ENCODE data around the gene SLC39A13. TPM values are rescaled to one million over a fixed set of nuclear protein-coding genes. Genes with fewer than 3 reads are reported as not detected.

SLC39A13 gene
- total RNA-seq, 2 experiments from 2014 or later: 17.7 to 18.0 TPM

- H3K4me3 Mint-ChIP-seq: no peak overlapping the region
- no peaks in the 10 kb centered on the region for H3K36me3 Mint-ChIP-seq
- H3K27me3 Mint-ChIP-seq: no peaks in the 10 kb centered on the region
- H3K4me1 Mint-ChIP-seq (ENCODE audit: low read depth): no peaks in the 10 kb centered on the region
- POLR2A ChIA-PET: no interaction called here
- intact Hi-C loops (cut with micrococcal nuclease): no loop called here
- DNase-seq: no peak
- H3K27ac Mint-ChIP-seq: no peak overlapping the region
- H3K9me3 Mint-ChIP-seq: no peaks in the 10 kb centered on the region
- CTCF ChIA-PET: no interaction called here
Measured at GRCh38 chr11:47437746-47438418, 29.5 kb downstream of the SLC39A13 start.

GRCh38 chr11:47438721-47439120, 30.3 kb downstream of the SLC39A13 start:
- ChIA-PET CTCF (no interaction called here), POLR2A (interaction anchor here (0.7 kb wide), 1 partner anchor 1250 kb away, joined by 4 read pairs; no protein-coding TSS in a partner anchor)
- Mint-ChIP-seq H3K36me3 (no peaks in the 10 kb centered on the region), H3K4me3 (no peak overlapping the region), H3K27ac (no peak overlapping the region), H3K9me3 (no peaks in the 10 kb centered on the region), H3K27me3 (no peaks in the 10 kb centered on the region), H3K4me1 (ENCODE audit: low read depth) (no peaks in the 10 kb centered on the region)
- DNase-seq: no peak
- intact Hi-C loops (cut with micrococcal nuclease): no loop called here

GRCh38 chr11:47440054-47440476, 31.7 kb downstream of the SLC39A13 start:
- H3K36me3 Mint-ChIP-seq: no peaks in the 10 kb centered on the region
- H3K27me3 Mint-ChIP-seq: no peaks in the 10 kb centered on the region
- intact Hi-C loops (cut with micrococcal nuclease): no loop called here
- ChIA-PET CTCF (interaction anchor here (1.2 kb wide), 1 partner anchor 66 kb away, joined by 6 read pairs; no protein-coding TSS in a partner anchor), POLR2A (no interaction called here)
- H3K9me3 Mint-ChIP-seq: no peaks in the 10 kb centered on the region
- no peak for DNase-seq
- H3K4me3 Mint-ChIP-seq: no peak overlapping the region
- no peaks in the 10 kb centered on the region for H3K4me1 Mint-ChIP-seq (ENCODE audit: low read depth)
- H3K27ac Mint-ChIP-seq: no peak overlapping the region

GRCh38 chr11:47441421-47441820, 33.0 kb downstream of the SLC39A13 start:
- POLR2A ChIA-PET: no interaction called here
- H3K36me3 Mint-ChIP-seq: no peaks in the 10 kb centered on the region
- intact Hi-C loops (cut with micrococcal nuclease): no loop called here
- no peak for DNase-seq
- no peaks in the 10 kb centered on the region for H3K27me3 Mint-ChIP-seq
- H3K4me3 Mint-ChIP-seq: no peak overlapping the region
- no peak overlapping the region for H3K27ac Mint-ChIP-seq
- CTCF ChIA-PET: interaction anchor here (1.2 kb wide), 1 partner anchor 68 kb away, joined by 6 read pairs; no protein-coding TSS in a partner anchor
- H3K9me3 Mint-ChIP-seq: no peaks in the 10 kb centered on the region
- H3K4me1 Mint-ChIP-seq (ENCODE audit: low read depth): no peaks in the 10 kb centered on the region

- DNase-seq: no peak
- POLR2A ChIA-PET: no interaction called here
- CTCF ChIA-PET: interaction anchor here (0.6 to 1.1 kb wide), 2 partner anchors 11 to 12 kb away, joined by 3 to 4 read pairs; no protein-coding TSS in a partner anchor
- no peaks in the 10 kb centered on the region for H3K9me3 Mint-ChIP-seq
- H3K27ac Mint-ChIP-seq: no peak overlapping the region
- H3K4me1 Mint-ChIP-seq (ENCODE audit: low read depth): no peaks in the 10 kb centered on the region
- intact Hi-C loops (cut with micrococcal nuclease): no loop called here
- no peak overlapping the region for H3K4me3 Mint-ChIP-seq
- H3K27me3 Mint-ChIP-seq: no peaks in the 10 kb centered on the region
- no peaks in the 10 kb centered on the region for H3K36me3 Mint-ChIP-seq
Measured at GRCh38 chr11:47442514-47442913, 34.1 kb downstream of the SLC39A13 start.

- Mint-ChIP-seq H3K27ac (no peak overlapping the region), H3K4me1 (ENCODE audit: low read depth) (no peaks in the 10 kb centered on the region), H3K9me3 (no peaks in the 10 kb centered on the region), H3K4me3 (no peak overlapping the region), H3K27me3 (no peaks in the 10 kb centered on the region), H3K36me3 (no peaks in the 10 kb centered on the region)
- POLR2A ChIA-PET: no interaction called here
- CTCF ChIA-PET: interaction anchor here (0.6 to 1.1 kb wide), 2 partner anchors 10 to 12 kb away, joined by 3 to 4 read pairs; no protein-coding TSS in a partner anchor
- no peak for DNase-seq
- intact Hi-C loops (cut with micrococcal nuclease): no loop called here
Measured at GRCh38 chr11:47443028-47443700, 34.8 kb downstream of the SLC39A13 start.

- no peak overlapping the region for H3K27ac Mint-ChIP-seq
- H3K27me3 Mint-ChIP-seq: no peaks in the 10 kb centered on the region
- POLR2A ChIA-PET: no interaction called here
- H3K4me3 Mint-ChIP-seq: no peak overlapping the region
- no peaks in the 10 kb centered on the region for H3K4me1 Mint-ChIP-seq (ENCODE audit: low read depth)
- no peaks in the 10 kb centered on the region for H3K36me3 Mint-ChIP-seq
- intact Hi-C loops (cut with micrococcal nuclease): no loop called here
- DNase-seq: no peak
- CTCF ChIA-PET: no interaction called here
- H3K9me3 Mint-ChIP-seq: no peaks in the 10 kb centered on the region
Measured at GRCh38 chr11:47443817-47444216, 35.4 kb downstream of the SLC39A13 start.

GRCh38 chr11:47445840-47446239, 37.5 kb downstream of the SLC39A13 start:
- CTCF ChIA-PET: interaction anchor here (0.9 to 1.5 kb wide), 2 partner anchors 8 to 19 kb away, joined by 3 to 4 read pairs; no protein-coding TSS in a partner anchor
- Mint-ChIP-seq H3K27me3 (no peaks in the 10 kb centered on the region), H3K27ac (no peak overlapping the region), H3K9me3 (no peaks in the 10 kb centered on the region), H3K4me1 (ENCODE audit: low read depth) (no peaks in the 10 kb centered on the region), H3K36me3 (no peaks in the 10 kb centered on the region), H3K4me3 (no peak overlapping the region)
- POLR2A ChIA-PET: interaction anchor here (0.6 kb wide), 1 partner anchor 17 kb away, joined by 3 read pairs; no protein-coding TSS in a partner anchor
- intact Hi-C loops (cut with micrococcal nuclease): no loop called here
- no peak for DNase-seq

- H3K27me3 Mint-ChIP-seq: no peaks in the 10 kb centered on the region
- POLR2A ChIA-PET: no interaction called here
- no peak overlapping the region for H3K4me3 Mint-ChIP-seq
- no peaks in the 10 kb centered on the region for H3K4me1 Mint-ChIP-seq (ENCODE audit: low read depth)
- CTCF ChIA-PET: no interaction called here
- DNase-seq: no peak
- intact Hi-C loops (cut with micrococcal nuclease): no loop called here
- no peaks in the 10 kb centered on the region for H3K36me3 Mint-ChIP-seq
- H3K27ac Mint-ChIP-seq: no peak overlapping the region
- H3K9me3 Mint-ChIP-seq: no peaks in the 10 kb centered on the region
Measured at GRCh38 chr11:47446833-47447232, 38.4 kb downstream of the SLC39A13 start.

GRCh38 chr11:47447906-47448305, 39.5 kb downstream of the SLC39A13 start:
- no peak overlapping the region for H3K27ac Mint-ChIP-seq
- H3K9me3 Mint-ChIP-seq: no peaks in the 10 kb centered on the region
- CTCF ChIA-PET: no interaction called here
- no peaks in the 10 kb centered on the region for H3K27me3 Mint-ChIP-seq
- DNase-seq: no peak
- no peak overlapping the region for H3K4me3 Mint-ChIP-seq
- no peaks in the 10 kb centered on the region for H3K4me1 Mint-ChIP-seq (ENCODE audit: low read depth)
- no peaks in the 10 kb centered on the region for H3K36me3 Mint-ChIP-seq
- intact Hi-C loops (cut with micrococcal nuclease): no loop called here
- POLR2A ChIA-PET: no interaction called here

GRCh38 chr11:47448566-47449427, 40.4 kb downstream of the SLC39A13 start, which contains the start of gene RAPSN:
Gene RAPSN, minus strand, starts transcription at chr11:47449136. Its CDS starts 172 bp downstream, at chr11:47448964.
- H3K9me3 Mint-ChIP-seq: no peaks in the 10 kb centered on the region
- no peaks in the 10 kb centered on the region for H3K27me3 Mint-ChIP-seq
- H3K4me3 Mint-ChIP-seq: no peak within 1 kb of the TSS
- intact Hi-C loops (cut with micrococcal nuclease): no loop called here
- ChIA-PET POLR2A (no interaction called here), CTCF (interaction anchor here (1.4 kb wide), 1 partner anchor 37 kb away, joined by 3 read pairs; no protein-coding TSS in a partner anchor)
- no peak within 1 kb of the TSS for H3K27ac Mint-ChIP-seq
- H3K4me1 Mint-ChIP-seq (ENCODE audit: low read depth): no peaks in the 10 kb centered on the region
- H3K36me3 Mint-ChIP-seq: no peaks in the 10 kb centered on the region
- no peak for DNase-seq

- no peaks in the 10 kb centered on the region for H3K4me1 Mint-ChIP-seq (ENCODE audit: low read depth)
- intact Hi-C loops (cut with micrococcal nuclease): no loop called here
- DNase-seq: no peak
- H3K27ac Mint-ChIP-seq: no peak overlapping the region
- ChIA-PET CTCF (interaction anchor here (1.4 kb wide), 1 partner anchor 38 kb away, joined by 3 read pairs; no protein-coding TSS in a partner anchor), POLR2A (no interaction called here)
- H3K36me3 Mint-ChIP-seq: no peaks in the 10 kb centered on the region
- H3K27me3 Mint-ChIP-seq: no peaks in the 10 kb centered on the region
- H3K9me3 Mint-ChIP-seq: no peaks in the 10 kb centered on the region
- H3K4me3 Mint-ChIP-seq: no peak overlapping the region
Measured at GRCh38 chr11:47449541-47449940, 41.2 kb downstream of the SLC39A13 start.
